GM12878 (cell line): Measurements from ENCODE around the gene ZMYND10. TPM values are rescaled to one million over a fixed set of nuclear protein-coding genes. Genes with fewer than 3 reads are reported as not detected.
A peak's percentile ranks its signal among the peaks of the same experiment; 100 is the strongest.

Source experiments
- BMI1 ChIP-seq: fragments of 450-650 bp; IDR thresholded peaks from 2 replicates; pipeline ENCODE4 v1.6.1; 2016; ENCODE audit warnings: mild to moderate bottlenecking, moderate library complexity, borderline replicate concordance
- CBX5 ChIP-seq: sonication (generic); IDR thresholded peaks from 2 replicates; pipeline ENCODE4 v1.6.1; 2016; ENCODE audit warnings: low read depth, moderate library complexity, mild to moderate bottlenecking, inconsistent platforms
- CHD1 ChIP-seq: IDR thresholded peaks from 2 replicates; pipeline ENCODE4 v1.6.1; 2012; ENCODE audit warnings: low read depth, low read length, improper control_type of control experiment
- ESRRA ChIP-seq: IDR thresholded peaks from 2 replicates; pipeline ENCODE4 v1.6.1; 2012; ENCODE audit warnings: mild to moderate bottlenecking, low read length, improper control_type of control experiment
- FOXK2 ChIP-seq: fragments of 450-650 bp; IDR thresholded peaks from 2 replicates; pipeline ENCODE4 v1.6.1; 2017; ENCODE audit warnings: mild to moderate bottlenecking, moderate library complexity
- GATAD2B ChIP-seq: fragments of 450-650 bp; conservative IDR thresholded peaks from 2 replicates; pipeline ENCODE4 v1.6.1; 2017; ENCODE audit warnings: low read depth, mild to moderate bottlenecking, moderate library complexity
- HCFC1 ChIP-seq: fragments of 150-350 bp; IDR thresholded peaks from 2 replicates; pipeline ENCODE4 v1.6.1; 2014; ENCODE audit warnings: low read length
- HDAC2 ChIP-seq: fragments of 200-600 bp; sonication (generic); IDR thresholded peaks from 2 replicates; pipeline ENCODE4 v1.6.1; 2017
- MTA3 ChIP-seq: IDR thresholded peaks from 2 replicates; pipeline ENCODE4 v1.6.1; 2012; ENCODE audit warnings: low read length, inconsistent platforms, borderline replicate concordance
- NR2C1 ChIP-seq: fragments of 450-650 bp; IDR thresholded peaks from 2 replicates; pipeline ENCODE4 v1.6.1; 2017; ENCODE audit warnings: antibody characterized with exemption, mild to moderate bottlenecking, moderate library complexity
- POLR2A ChIP-seq: IDR thresholded peaks from 2 replicates; pipeline ENCODE4 v1.6.1; 2011; ENCODE audit warnings: low read depth, mild to moderate bottlenecking, low read length
- RB1 ChIP-seq: fragments of 450-650 bp; formaldehyde crosslinking; IDR thresholded peaks from 2 replicates; pipeline ENCODE4 v1.6.1; 2017; ENCODE audit warnings: mild to moderate bottlenecking, borderline replicate concordance
- RELA ChIP-seq: fragments of 450-650 bp; IDR thresholded peaks from 2 replicates; pipeline ENCODE4 v1.8.0; 2014; ENCODE audit warnings: borderline replicate concordance; ENCODE audit not compliant: partially characterized antibody
- RUNX3 ChIP-seq: IDR thresholded peaks from 2 replicates; pipeline ENCODE4 v1.6.1; 2012; ENCODE audit warnings: low read length, inconsistent platforms
- SIN3A ChIP-seq: IDR thresholded peaks from 2 replicates; pipeline ENCODE4 v1.6.1; 2012; ENCODE audit warnings: low read depth, low read length, improper control_type of control experiment
- SPI1 ChIP-seq: IDR thresholded peaks from 2 replicates; pipeline ENCODE4 v1.6.1; 2011; ENCODE audit warnings: low read depth, mild to moderate bottlenecking, low read length, moderate library complexity, borderline replicate concordance; ENCODE audit not compliant: insufficient read depth
- ZNF274 ChIP-seq: IDR thresholded peaks from one replicate; pipeline ENCODE4 v1.8.0; 2011; ENCODE audit not compliant: insufficient read length, insufficient read depth
- ZNF622 ChIP-seq: fragments of 450-650 bp; IDR thresholded peaks from 2 replicates; pipeline ENCODE4 v1.6.1; 2017; ENCODE audit warnings: mild to moderate bottlenecking, inconsistent platforms
- polyA plus RNA-seq, 11 experiments: library from polyadenylated mRNA; depleted of rRNA in 4 of 11; unstranded in 6 of 11; stranded (reverse) in 5 of 11; fragments of >200 nt; fragmentation: Nextera tagmentation in 4 of 11; fragmentation: Illumina TruSeq in 1 of 11; extraction: Ambion mirVana in 4 of 11; extraction: Trizol in 1 of 11; gene quantifications; 1 replicate in 1 of 11; 2 replicates in 10 of 11; pipeline versions ENCODE4 v1.2.1 to v1.2.3, GENCODE V29; 2011 to 2016; ENCODE audit warnings: inconsistent platforms in 2 of 11, missing spikeins in 2 of 11, low read depth in 1 of 11
- total RNA-seq, 4 experiments: library from RNA; depleted of rRNA in 3 of 4; stranded (reverse); fragments of >200 nt in 3 of 4; fragmentation: Illumina TruSeq in 1 of 4; extraction: Trizol in 1 of 4; gene quantifications; 2 replicates each; pipeline versions ENCODE4 v1.2.1 to v1.2.3, GENCODE V29; 2013 to 2021
- TF ChIP-seq, protein P1 (sequence below): fragments of 150-350 bp; IDR thresholded peaks from 2 replicates; pipeline ENCODE4 v1.6.1; 2016; ENCODE audit warnings: low read depth, low read length
- TF ChIP-seq, protein P2 (sequence below): fragments of 450-650 bp; IDR thresholded peaks from 2 replicates; pipeline ENCODE4 v1.6.1; 2017; ENCODE audit warnings: borderline replicate concordance
- TF ChIP-seq, protein P3 (sequence below): fragments of 450-650 bp; formaldehyde crosslinking; IDR thresholded peaks from 2 replicates; pipeline ENCODE4 v1.5.0; 2022; ENCODE audit warnings: mild to moderate bottlenecking, missing genetic modification characterization

Gene ZMYND10
- total and polyA plus RNA-seq, 10 of the 15 experiments (the other 5 are each of a cell fraction or from before 2014, with no cell fraction given), result 0.11 to 1.0 (median 0.37) TPM

DNA sequence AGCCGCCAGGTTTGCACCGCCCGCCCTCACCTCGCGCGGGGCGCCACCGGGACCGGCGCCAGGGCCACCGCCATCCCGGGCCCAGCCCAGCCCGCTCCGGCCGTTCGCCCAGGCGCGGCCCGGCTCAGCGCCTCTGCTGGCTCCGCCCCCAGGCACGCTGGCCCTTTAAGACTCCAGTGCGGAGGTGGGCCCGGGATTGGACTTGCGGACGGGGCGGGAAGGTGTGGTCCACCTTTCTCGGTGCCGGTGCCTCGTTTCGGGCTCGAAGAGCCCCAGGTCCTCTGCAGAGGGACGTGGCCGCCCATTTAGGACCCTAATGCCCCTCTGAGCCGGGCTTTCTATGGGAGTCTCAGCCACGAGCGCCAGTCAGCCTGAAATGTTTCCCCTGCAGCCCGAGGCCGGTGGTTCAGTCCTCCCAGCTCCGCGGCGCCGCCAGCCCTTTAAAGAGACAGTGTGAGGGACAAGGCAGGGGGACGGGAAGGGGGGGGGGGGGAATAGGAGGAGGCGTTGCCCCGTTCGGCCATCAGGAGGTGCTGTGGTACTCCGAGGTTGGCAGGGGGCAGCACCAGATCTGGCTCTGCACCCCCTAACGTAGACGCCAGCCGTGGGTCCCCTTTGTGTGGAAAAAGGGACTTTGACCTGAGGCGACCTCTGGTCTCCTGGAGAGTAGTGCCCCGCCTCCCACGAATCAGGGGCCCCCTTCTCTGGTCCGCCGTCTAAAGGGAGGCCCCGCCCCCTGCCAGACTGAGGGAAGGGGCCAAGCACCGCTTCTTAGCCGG lies 24.0 kb downstream of the ZMYND10 start (continued):
- TF ChIP-seq, protein P1, sequence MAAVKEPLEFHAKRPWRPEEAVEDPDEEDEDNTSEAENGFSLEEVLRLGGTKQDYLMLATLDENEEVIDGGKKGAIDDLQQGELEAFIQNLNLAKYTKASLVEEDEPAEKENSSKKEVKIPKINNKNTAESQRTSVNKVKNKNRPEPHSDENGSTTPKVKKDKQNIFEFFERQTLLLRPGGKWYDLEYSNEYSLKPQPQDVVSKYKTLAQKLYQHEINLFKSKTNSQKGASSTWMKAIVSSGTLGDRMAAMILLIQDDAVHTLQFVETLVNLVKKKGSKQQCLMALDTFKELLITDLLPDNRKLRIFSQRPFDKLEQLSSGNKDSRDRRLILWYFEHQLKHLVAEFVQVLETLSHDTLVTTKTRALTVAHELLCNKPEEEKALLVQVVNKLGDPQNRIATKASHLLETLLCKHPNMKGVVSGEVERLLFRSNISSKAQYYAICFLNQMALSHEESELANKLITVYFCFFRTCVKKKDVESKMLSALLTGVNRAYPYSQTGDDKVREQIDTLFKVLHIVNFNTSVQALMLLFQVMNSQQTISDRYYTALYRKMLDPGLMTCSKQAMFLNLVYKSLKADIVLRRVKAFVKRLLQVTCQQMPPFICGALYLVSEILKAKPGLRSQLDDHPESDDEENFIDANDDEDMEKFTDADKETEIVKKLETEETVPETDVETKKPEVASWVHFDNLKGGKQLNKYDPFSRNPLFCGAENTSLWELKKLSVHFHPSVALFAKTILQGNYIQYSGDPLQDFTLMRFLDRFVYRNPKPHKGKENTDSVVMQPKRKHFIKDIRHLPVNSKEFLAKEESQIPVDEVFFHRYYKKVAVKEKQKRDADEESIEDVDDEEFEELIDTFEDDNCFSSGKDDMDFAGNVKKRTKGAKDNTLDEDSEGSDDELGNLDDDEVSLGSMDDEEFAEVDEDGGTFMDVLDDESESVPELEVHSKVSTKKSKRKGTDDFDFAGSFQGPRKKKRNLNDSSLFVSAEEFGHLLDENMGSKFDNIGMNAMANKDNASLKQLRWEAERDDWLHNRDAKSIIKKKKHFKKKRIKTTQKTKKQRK, result no peak
- TF ChIP-seq, protein P2, sequence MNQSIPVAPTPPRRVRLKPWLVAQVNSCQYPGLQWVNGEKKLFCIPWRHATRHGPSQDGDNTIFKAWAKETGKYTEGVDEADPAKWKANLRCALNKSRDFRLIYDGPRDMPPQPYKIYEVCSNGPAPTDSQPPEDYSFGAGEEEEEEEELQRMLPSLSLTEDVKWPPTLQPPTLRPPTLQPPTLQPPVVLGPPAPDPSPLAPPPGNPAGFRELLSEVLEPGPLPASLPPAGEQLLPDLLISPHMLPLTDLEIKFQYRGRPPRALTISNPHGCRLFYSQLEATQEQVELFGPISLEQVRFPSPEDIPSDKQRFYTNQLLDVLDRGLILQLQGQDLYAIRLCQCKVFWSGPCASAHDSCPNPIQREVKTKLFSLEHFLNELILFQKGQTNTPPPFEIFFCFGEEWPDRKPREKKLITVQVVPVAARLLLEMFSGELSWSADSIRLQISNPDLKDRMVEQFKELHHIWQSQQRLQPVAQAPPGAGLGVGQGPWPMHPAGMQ, result no peak
- TF ChIP-seq FOXK2, result peak; percentile 99
- TF ChIP-seq SPI1, result no peak
- TF ChIP-seq ESRRA, result no peak
- TF ChIP-seq CHD1, result peak; percentile 99
- TF ChIP-seq RELA, result peak; percentile 69
- 0 out of 2 replicates have a peak, but pooled peaks have one; percentile 8 for TF ChIP-seq GATAD2B
- TF ChIP-seq MTA3, result no peak
- TF ChIP-seq ZNF274, result no peak
- no peak for TF ChIP-seq BMI1
- TF ChIP-seq RUNX3, result peak; percentile 76
- TF ChIP-seq NR2C1, result peak; percentile 32; the same call in 1 of the 2 replicates
- TF ChIP-seq, protein P3, sequence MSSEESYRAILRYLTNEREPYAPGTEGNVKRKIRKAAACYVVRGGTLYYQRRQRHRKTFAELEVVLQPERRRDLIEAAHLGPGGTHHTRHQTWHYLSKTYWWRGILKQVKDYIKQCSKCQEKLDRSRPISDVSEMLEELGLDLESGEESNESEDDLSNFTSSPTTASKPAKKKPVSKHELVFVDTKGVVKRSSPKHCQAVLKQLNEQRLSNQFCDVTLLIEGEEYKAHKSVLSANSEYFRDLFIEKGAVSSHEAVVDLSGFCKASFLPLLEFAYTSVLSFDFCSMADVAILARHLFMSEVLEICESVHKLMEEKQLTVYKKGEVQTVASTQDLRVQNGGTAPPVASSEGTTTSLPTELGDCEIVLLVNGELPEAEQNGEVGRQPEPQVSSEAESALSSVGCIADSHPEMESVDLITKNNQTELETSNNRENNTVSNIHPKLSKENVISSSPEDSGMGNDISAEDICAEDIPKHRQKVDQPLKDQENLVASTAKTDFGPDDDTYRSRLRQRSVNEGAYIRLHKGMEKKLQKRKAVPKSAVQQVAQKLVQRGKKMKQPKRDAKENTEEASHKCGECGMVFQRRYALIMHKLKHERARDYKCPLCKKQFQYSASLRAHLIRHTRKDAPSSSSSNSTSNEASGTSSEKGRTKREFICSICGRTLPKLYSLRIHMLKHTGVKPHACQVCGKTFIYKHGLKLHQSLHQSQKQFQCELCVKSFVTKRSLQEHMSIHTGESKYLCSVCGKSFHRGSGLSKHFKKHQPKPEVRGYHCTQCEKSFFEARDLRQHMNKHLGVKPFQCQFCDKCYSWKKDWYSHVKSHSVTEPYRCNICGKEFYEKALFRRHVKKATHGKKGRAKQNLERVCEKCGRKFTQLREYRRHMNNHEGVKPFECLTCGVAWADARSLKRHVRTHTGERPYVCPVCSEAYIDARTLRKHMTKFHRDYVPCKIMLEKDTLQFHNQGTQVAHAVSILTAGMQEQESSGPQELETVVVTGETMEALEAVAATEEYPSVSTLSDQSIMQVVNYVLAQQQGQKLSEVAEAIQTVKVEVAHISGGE, result no peak
- no peak for TF ChIP-seq CBX5
- TF ChIP-seq ZNF622, result no peak
- TF ChIP-seq HDAC2, result no peak
- TF ChIP-seq RB1, result peak; percentile 84
- TF ChIP-seq HCFC1, result peak; percentile 36; the same call in 1 of the 2 replicates
- no peak; the same call in 1 of the 2 replicates for TF ChIP-seq SIN3A
- peak; percentile 56; the same call in 1 of the 2 replicates for TF ChIP-seq POLR2A
